Neural cell (in vitro differentiated cells): ENCODE data around the gene FANCI. TPM values are rescaled to one million over a fixed set of nuclear protein-coding genes. Genes with fewer than 3 reads are reported as not detected.

ENCODE experiments used
- H2AFZ ChIP-seq: fragments of 200-600, 300-800 bp; sonication (generic), shearing (Covaris generic); 2 replicates; pipeline ENCODE4 v1.6.0; 2014; ENCODE audit warnings: low read depth, mild to moderate bottlenecking, antibody characterized with exemption, low read length, moderate library complexity
- H3F3A ChIP-seq: fragments of 200-600 bp; shearing (Covaris generic); 2 replicates; pipeline ENCODE4 v1.6.1; 2016; ENCODE audit warnings: mild to moderate bottlenecking, moderate library complexity, mixed read lengths, antibody characterized with exemption, low read length; ENCODE audit not compliant: insufficient read depth, poor library complexity, severe bottlenecking
- H3K27ac ChIP-seq: fragments of 200-600, 300-800 bp; sonication (generic), shearing (Covaris generic); 2 replicates; pipeline ENCODE4 v1.5.1; 2014; ENCODE audit warnings: mild to moderate bottlenecking, low read length, moderate library complexity
- H3K27me3 ChIP-seq: fragments of 300-800, 200-600 bp; sonication (generic), shearing (Covaris generic); 2 replicates; pipeline ENCODE4 v1.6.0; 2014; ENCODE audit warnings: mild to moderate bottlenecking, low read depth, low read length, moderate library complexity; ENCODE audit not compliant: insufficient read depth
- H3K36me3 ChIP-seq: fragments of 300-800, 200-600 bp; sonication (generic), shearing (Covaris generic); 2 replicates; pipeline ENCODE4 v1.5.1; 2014; ENCODE audit warnings: mild to moderate bottlenecking, antibody characterized with exemption, low read length, moderate library complexity; ENCODE audit not compliant: insufficient read depth
- H3K4me2 ChIP-seq: fragments of 300-800, 200-600 bp; sonication (generic), shearing (Covaris generic); 2 replicates; pipeline ENCODE4 v1.6.0; 2014; ENCODE audit warnings: mild to moderate bottlenecking, low read length
- H3K4me3 ChIP-seq: fragments of 300-800, 200-600 bp; sonication (generic), shearing (Covaris generic); 2 replicates; pipeline ENCODE4 v1.5.1; 2014; ENCODE audit warnings: mild to moderate bottlenecking, low read length, moderate library complexity
- H3K79me2 ChIP-seq: fragments of 200-600 bp; shearing (Covaris generic); replicated peaks from 2 replicates; pipeline ENCODE4 v1.6.0; 2014; ENCODE audit warnings: mild to moderate bottlenecking, low read length, moderate library complexity; ENCODE audit not compliant: insufficient read depth
- H3K9ac ChIP-seq: fragments of 300-800, 200-600 bp; sonication (generic), shearing (Covaris generic); 2 replicates; pipeline ENCODE4 v1.6.1; 2016; ENCODE audit warnings: mild to moderate bottlenecking, low read length, mixed read lengths
- H3K9me2 ChIP-seq: fragments of 200-600 bp; shearing (Covaris generic); 2 replicates; pipeline ENCODE4 v1.6.1; 2016; ENCODE audit warnings: mild to moderate bottlenecking, low read length, mixed read lengths; ENCODE audit not compliant: insufficient read depth
- H3K9me3 ChIP-seq: fragments of 200-600, 300-800 bp; sonication (generic), shearing (Covaris generic); 2 replicates; pipeline ENCODE4 v1.6.1; 2016; ENCODE audit warnings: mild to moderate bottlenecking, mixed run types, low read length, moderate library complexity, mixed read lengths
- H4K20me1 ChIP-seq: fragments of 200-600 bp; shearing (Covaris generic); 2 replicates; pipeline ENCODE4 v1.6.1; 2016; ENCODE audit warnings: mild to moderate bottlenecking, mixed run types; ENCODE audit not compliant: insufficient read depth
- EP300 ChIP-seq: fragments of 450-650 bp; conservative IDR thresholded peaks from 2 replicates; pipeline ENCODE4 v1.6.1; 2014; ENCODE audit warnings: antibody characterized with exemption, mild to moderate bottlenecking, moderate library complexity; ENCODE audit not compliant: poor library complexity, severe bottlenecking
- EZH2 ChIP-seq: fragments of 200-600, 300-800 bp; shearing (Covaris generic), sonication (generic); IDR thresholded peaks from 2 replicates; pipeline ENCODE4 v1.6.1; 2014; ENCODE audit warnings: antibody characterized with exemption, low read length, borderline replicate concordance, mild to moderate bottlenecking; ENCODE audit not compliant: insufficient read depth, poor library complexity, severe bottlenecking
- MXI1 ChIP-seq: fragments of 450-650 bp; conservative IDR thresholded peaks from 2 replicates; pipeline ENCODE4 v1.6.1; 2014; ENCODE audit warnings: antibody characterized with exemption, mild to moderate bottlenecking; ENCODE audit not compliant: poor library complexity, severe bottlenecking
- POLR2AphosphoS5 ChIP-seq: IDR thresholded peaks from 2 replicates; pipeline ENCODE4 v1.6.1; 2012
- RAD21 ChIP-seq: fragments of 450-650 bp; conservative IDR thresholded peaks from 2 replicates; pipeline ENCODE4 v1.6.1; 2014; ENCODE audit warnings: antibody characterized with exemption, mild to moderate bottlenecking, moderate library complexity
- SMC3 ChIP-seq: fragments of 450-650 bp; conservative IDR thresholded peaks from 2 replicates; pipeline ENCODE4 v1.6.1; 2014; ENCODE audit warnings: antibody characterized with exemption, mild to moderate bottlenecking, moderate library complexity; ENCODE audit not compliant: poor library complexity
- TAF1 ChIP-seq: IDR thresholded peaks from 2 replicates; pipeline ENCODE4 v1.6.1; 2012; ENCODE audit warnings: low read depth
- polyA plus RNA-seq: library from polyadenylated mRNA; depleted of rRNA; stranded (reverse); fragments of >200 nt; gene quantifications from 2 replicates; pipeline ENCODE4 v1.2.3, GENCODE V29; 2014
- TF ChIP-seq, protein P1 (sequence below): fragments of 450-650 bp; IDR thresholded peaks from 2 replicates; pipeline ENCODE4 v1.5.1; 2014; ENCODE audit warnings: antibody characterized with exemption, mild to moderate bottlenecking, moderate library complexity; ENCODE audit not compliant: poor library complexity, severe bottlenecking
- TF ChIP-seq, protein P2 (sequence below): IDR thresholded peaks from 2 replicates; pipeline ENCODE4 v1.6.1; 2012; ENCODE audit warnings: borderline replicate concordance

FANCI gene
- polyA plus RNA-seq, 1 donor from 2014 or later, result 5.4 TPM

DNA sequence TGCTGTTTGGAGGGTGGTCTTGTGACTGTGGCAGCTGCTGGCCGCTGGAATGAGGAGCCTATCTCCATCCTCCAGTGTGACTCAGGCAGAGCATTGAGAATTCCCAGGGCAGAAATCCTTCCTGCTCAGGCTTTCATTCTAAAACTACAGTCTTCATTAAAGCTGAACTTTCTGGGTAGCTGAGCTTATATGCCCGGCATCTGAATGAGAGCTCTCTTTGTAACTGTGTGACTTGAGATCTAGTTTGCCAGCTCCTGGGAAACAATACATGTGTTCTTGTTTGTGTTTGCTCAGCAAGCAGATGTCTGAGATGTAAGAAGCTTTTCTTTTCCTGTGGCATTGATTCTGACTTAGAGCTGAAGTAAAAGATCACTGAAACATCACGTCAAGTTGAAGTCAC lies 44.8 kb upstream of the FANCI start:
- Histone ChIP-seq H3K9ac (no peak overlapping the region), H3K36me3 (no peaks in the 10 kb centered on the region), H2AFZ (no peak overlapping the region), H3K9me3 (no peaks in the 10 kb centered on the region), H3K9me2 (no peaks in the 10 kb centered on the region), H3K4me2 (no peak overlapping the region), H4K20me1 (no peaks in the 10 kb centered on the region), H3K27ac (no peak overlapping the region), H3K27me3 (no peaks in the 10 kb centered on the region), H3F3A (no peaks in the 10 kb centered on the region), H3K79me2 (no peaks in the 10 kb centered on the region), H3K4me3 (no peak overlapping the region)
- TF ChIP-seq, protein P1, sequence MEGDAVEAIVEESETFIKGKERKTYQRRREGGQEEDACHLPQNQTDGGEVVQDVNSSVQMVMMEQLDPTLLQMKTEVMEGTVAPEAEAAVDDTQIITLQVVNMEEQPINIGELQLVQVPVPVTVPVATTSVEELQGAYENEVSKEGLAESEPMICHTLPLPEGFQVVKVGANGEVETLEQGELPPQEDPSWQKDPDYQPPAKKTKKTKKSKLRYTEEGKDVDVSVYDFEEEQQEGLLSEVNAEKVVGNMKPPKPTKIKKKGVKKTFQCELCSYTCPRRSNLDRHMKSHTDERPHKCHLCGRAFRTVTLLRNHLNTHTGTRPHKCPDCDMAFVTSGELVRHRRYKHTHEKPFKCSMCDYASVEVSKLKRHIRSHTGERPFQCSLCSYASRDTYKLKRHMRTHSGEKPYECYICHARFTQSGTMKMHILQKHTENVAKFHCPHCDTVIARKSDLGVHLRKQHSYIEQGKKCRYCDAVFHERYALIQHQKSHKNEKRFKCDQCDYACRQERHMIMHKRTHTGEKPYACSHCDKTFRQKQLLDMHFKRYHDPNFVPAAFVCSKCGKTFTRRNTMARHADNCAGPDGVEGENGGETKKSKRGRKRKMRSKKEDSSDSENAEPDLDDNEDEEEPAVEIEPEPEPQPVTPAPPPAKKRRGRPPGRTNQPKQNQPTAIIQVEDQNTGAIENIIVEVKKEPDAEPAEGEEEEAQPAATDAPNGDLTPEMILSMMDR, result no peak
- TF ChIP-seq RAD21 (no peak), MXI1 (no peak), TAF1 (no peak), SMC3 (no peak), EZH2 (no peak), POLR2AphosphoS5 (no peak), EP300 (no peak)
- TF ChIP-seq, protein P2, sequence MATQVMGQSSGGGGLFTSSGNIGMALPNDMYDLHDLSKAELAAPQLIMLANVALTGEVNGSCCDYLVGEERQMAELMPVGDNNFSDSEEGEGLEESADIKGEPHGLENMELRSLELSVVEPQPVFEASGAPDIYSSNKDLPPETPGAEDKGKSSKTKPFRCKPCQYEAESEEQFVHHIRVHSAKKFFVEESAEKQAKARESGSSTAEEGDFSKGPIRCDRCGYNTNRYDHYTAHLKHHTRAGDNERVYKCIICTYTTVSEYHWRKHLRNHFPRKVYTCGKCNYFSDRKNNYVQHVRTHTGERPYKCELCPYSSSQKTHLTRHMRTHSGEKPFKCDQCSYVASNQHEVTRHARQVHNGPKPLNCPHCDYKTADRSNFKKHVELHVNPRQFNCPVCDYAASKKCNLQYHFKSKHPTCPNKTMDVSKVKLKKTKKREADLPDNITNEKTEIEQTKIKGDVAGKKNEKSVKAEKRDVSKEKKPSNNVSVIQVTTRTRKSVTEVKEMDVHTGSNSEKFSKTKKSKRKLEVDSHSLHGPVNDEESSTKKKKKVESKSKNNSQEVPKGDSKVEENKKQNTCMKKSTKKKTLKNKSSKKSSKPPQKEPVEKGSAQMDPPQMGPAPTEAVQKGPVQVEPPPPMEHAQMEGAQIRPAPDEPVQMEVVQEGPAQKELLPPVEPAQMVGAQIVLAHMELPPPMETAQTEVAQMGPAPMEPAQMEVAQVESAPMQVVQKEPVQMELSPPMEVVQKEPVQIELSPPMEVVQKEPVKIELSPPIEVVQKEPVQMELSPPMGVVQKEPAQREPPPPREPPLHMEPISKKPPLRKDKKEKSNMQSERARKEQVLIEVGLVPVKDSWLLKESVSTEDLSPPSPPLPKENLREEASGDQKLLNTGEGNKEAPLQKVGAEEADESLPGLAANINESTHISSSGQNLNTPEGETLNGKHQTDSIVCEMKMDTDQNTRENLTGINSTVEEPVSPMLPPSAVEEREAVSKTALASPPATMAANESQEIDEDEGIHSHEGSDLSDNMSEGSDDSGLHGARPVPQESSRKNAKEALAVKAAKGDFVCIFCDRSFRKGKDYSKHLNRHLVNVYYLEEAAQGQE, result no peak

DNA sequence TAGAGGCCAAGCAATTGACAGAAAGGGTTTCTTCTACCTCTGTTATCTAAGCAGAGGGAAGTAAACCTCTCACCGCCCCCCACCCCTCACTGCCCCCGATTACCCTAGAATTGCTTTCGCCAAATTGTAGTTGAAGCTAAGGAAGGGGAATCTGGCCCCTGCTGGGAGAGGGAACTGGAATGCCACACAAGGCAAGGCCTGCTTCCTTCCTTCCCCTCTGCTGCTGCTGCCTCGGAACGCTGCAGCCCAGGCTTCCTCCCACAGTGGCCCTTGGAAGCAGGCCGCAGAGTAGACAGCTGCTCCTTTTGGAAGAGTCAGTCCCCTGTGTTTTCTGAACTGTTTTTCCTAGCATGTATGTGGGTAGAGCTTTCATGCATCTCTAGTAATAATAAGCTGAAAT lies 44.0 kb upstream of the FANCI start:
- no peaks in the 10 kb centered on the region for H3K9me2 ChIP-seq
- no peak overlapping the region for H3K27ac ChIP-seq
- H3F3A ChIP-seq, result no peaks in the 10 kb centered on the region
- no peaks in the 10 kb centered on the region for H3K79me2 ChIP-seq
- no peak overlapping the region for H3K4me3 ChIP-seq
- H3K9me3 ChIP-seq, result no peaks in the 10 kb centered on the region
- no peaks in the 10 kb centered on the region for H3K36me3 ChIP-seq
- no peak overlapping the region for H2AFZ ChIP-seq
- no peak overlapping the region for H3K4me2 ChIP-seq
- H4K20me1 ChIP-seq, result no peaks in the 10 kb centered on the region
- no peaks in the 10 kb centered on the region for H3K27me3 ChIP-seq
- H3K9ac ChIP-seq, result no peak overlapping the region
- TF ChIP-seq, protein P1, result no peak
- TF ChIP-seq SMC3 (no peak), RAD21 (no peak), EP300 (no peak), EZH2 (no peak), MXI1 (no peak), TAF1 (no peak), POLR2AphosphoS5 (no peak)
- TF ChIP-seq, protein P2, result no peak
